Gastrocnemius medialis (tissue), 4 donors: Measurements from ENCODE around the gene CDH23. TPM values are rescaled to one million over a fixed set of nuclear protein-coding genes. Genes with fewer than 3 reads are reported as not detected.

Experiments used
- ATAC-seq, 2 donors: fragments of 150-250 bp; one replicate each; pipeline ENCODE4 v1.9.1; 2016
- DNase-seq, 2 donors: peaks; one replicate each; pipeline ENCODE4 v3.0.0-alpha.2; 2019
- H3K27ac ChIP-seq, 4 donors: fragments of 200-600 bp; sonication (generic); 1 replicate in 1 of 4; 2 replicates in 3 of 4; pipeline ENCODE4 v1.5.1; 2016 to 2018; ENCODE audit warnings: mild to moderate bottlenecking in 2 of 4, moderate library complexity in 1 of 4
- H3K27me3 ChIP-seq, 3 donors: fragments of 200-600 bp; sonication (generic) in 2 of 3; 1 replicate in 1 of 3; 2 replicates in 2 of 3; pipeline versions ENCODE4 v1.5.1 to v1.6.0; 2016 to 2019; ENCODE audit warnings: mild to moderate bottlenecking in 1 of 3, moderate library complexity in 1 of 3
- H3K36me3 ChIP-seq, 2 donors: fragments of 200-600 bp; sonication (generic) in 1 of 2; one replicate each; pipeline ENCODE4 v1.5.1; 2017 to 2018
- H3K4me1 ChIP-seq, 2 donors: fragments of 200-600 bp; sonication (generic) in 1 of 2; one replicate each; pipeline ENCODE4 v1.5.1; 2016 to 2017; ENCODE audit warnings: mild to moderate bottlenecking in 2 of 2
- H3K4me3 ChIP-seq, 4 donors: fragments of 200-600 bp; sonication (generic) in 3 of 4; 1 replicate in 1 of 4; 2 replicates in 3 of 4; pipeline ENCODE4 v1.5.1; 2016 to 2019; ENCODE audit warnings: mild to moderate bottlenecking in 2 of 4
- H3K9me3 ChIP-seq, 3 donors: fragments of 200-600 bp; sonication (generic) in 2 of 3; 1 replicate in 1 of 3; 2 replicates in 2 of 3; pipeline ENCODE4 v1.5.1; 2016 to 2019
- POLR2A ChIP-seq, 2 donors: fragments of 450-650 bp; IDR thresholded peaks; one replicate each; pipeline ENCODE4 v1.6.1; 2017; ENCODE audit warnings: antibody characterized with exemption in 2 of 2, mild to moderate bottlenecking in 2 of 2, moderate library complexity in 2 of 2
- in situ Hi-C, 4 donors: fragments of 200-750 bp; cut with MboI; loops; one replicate each; pipeline versions ENCODE4 v1.15.0 to v1.8.0; 2017; ENCODE audit warnings: low sequenced_read_pairs in 4 of 4
- intact Hi-C: fragments of 100-400 bp; cut with DNase I; formaldehyde crosslinking; loops from one replicate; pipeline ENCODE4 v1.15.1; 2023; ENCODE audit warnings: low total_unique reads
- total RNA-seq, 4 donors: library from RNA; depleted of rRNA; stranded (reverse); fragments of >200 nt; gene quantifications; one replicate each; pipeline versions ENCODE4 v1.1.0 to v1.2.3, GENCODE V29; 2016
- TF ChIP-seq, protein P1 (sequence below), 5 experiments: fragments of 450-650 bp in 3 of 5; fragments of 200-600 bp in 2 of 5; sonication (generic) in 2 of 5; IDR thresholded peaks in 4 of 5; conservative IDR thresholded peaks in 1 of 5; 1 replicate in 4 of 5; 2 replicates in 1 of 5; pipeline ENCODE4 v1.5.1; 2016 to 2019; ENCODE audit warnings: antibody characterized with exemption in 5 of 5, mild to moderate bottlenecking in 3 of 5, moderate library complexity in 3 of 5

Gene CDH23
- total RNA-seq, 4 donors from 2014 or later, result 0.53 to 1.8 (median 1.2) TPM

DNA sequence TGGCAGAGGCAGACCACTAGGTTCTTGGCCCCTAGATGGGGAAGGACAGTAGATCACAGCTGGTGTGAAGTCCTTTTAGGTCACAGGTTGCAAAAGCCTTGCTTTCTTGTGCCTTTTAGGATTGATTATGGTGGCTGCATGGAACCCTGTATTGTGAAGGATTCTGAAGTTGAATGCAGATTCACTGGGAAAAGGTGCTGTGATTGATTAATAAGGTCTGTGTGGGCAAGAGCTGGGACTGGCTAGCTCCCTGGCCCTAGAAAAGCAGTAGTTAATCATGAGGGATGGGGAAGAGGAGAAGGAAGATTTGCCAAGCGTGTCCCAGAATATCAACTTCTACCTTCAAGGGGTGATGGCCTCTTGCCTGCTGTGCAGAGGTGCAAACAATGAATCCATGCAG, 105.5 kb downstream of the CDH23 start:
- H3K4me1 ChIP-seq, result peaks cover 6 to 14% of the 10 kb centered on the region in 2 donors
- intact Hi-C loops (no loop called here), in situ Hi-C loops (no loop called here)
- DNase-seq (no peak), ATAC-seq (no peak)
- no peaks in the 10 kb centered on the region for H3K9me3 ChIP-seq
- no peaks in the 10 kb centered on the region for H3K36me3 ChIP-seq
- H3K27me3 ChIP-seq, result no peaks in the 10 kb centered on the region
- H3K27ac ChIP-seq, result no peak overlapping the region
- no peak overlapping the region for H3K4me3 ChIP-seq
- TF ChIP-seq, protein P1, sequence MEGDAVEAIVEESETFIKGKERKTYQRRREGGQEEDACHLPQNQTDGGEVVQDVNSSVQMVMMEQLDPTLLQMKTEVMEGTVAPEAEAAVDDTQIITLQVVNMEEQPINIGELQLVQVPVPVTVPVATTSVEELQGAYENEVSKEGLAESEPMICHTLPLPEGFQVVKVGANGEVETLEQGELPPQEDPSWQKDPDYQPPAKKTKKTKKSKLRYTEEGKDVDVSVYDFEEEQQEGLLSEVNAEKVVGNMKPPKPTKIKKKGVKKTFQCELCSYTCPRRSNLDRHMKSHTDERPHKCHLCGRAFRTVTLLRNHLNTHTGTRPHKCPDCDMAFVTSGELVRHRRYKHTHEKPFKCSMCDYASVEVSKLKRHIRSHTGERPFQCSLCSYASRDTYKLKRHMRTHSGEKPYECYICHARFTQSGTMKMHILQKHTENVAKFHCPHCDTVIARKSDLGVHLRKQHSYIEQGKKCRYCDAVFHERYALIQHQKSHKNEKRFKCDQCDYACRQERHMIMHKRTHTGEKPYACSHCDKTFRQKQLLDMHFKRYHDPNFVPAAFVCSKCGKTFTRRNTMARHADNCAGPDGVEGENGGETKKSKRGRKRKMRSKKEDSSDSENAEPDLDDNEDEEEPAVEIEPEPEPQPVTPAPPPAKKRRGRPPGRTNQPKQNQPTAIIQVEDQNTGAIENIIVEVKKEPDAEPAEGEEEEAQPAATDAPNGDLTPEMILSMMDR (IDR thresholded peaks at IDR 0.05 in 4 of 5, conservative IDR thresholded peaks at IDR 0.05 in 1 of 5), result no peak
- TF ChIP-seq POLR2A (IDR thresholded peaks at IDR 0.05), result no peak

DNA sequence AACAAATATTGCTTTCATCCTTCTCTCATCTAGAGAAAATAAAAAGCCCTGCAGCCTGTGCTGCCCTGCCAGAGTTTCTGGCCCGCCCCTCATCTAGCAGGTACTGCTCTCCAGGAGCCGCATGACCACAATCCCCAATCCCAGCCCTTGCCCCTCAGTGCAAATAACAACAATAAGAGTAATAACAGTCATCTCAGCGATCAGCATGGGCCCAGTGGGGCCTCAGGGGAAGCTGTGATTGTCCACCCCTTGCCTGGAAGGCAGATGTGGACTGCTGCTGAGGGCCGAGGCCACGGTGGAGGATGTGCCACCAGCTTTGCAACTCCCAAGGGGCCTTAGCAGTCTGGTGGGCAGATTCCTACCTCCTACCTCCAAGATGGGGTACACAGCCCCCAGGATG, 106.1 kb downstream of the CDH23 start:
- in situ Hi-C loops, result no loop called here
- Histone ChIP-seq H3K4me1 (peaks cover 0 to 8% of the 10 kb centered on the region in 2 donors), H3K4me3 (no peak overlapping the region), H3K27ac (no peak overlapping the region), H3K36me3 (no peaks in the 10 kb centered on the region), H3K9me3 (no peaks in the 10 kb centered on the region), H3K27me3 (no peaks in the 10 kb centered on the region)
- ATAC-seq, result no peak
- no peak for DNase-seq
- TF ChIP-seq, protein P1 (IDR thresholded peaks at IDR 0.05 in 4 of 5, conservative IDR thresholded peaks at IDR 0.05 in 1 of 5), result no peak
- TF ChIP-seq POLR2A (IDR thresholded peaks at IDR 0.05), result no peak
- intact Hi-C loops, result no loop called here

DNA sequence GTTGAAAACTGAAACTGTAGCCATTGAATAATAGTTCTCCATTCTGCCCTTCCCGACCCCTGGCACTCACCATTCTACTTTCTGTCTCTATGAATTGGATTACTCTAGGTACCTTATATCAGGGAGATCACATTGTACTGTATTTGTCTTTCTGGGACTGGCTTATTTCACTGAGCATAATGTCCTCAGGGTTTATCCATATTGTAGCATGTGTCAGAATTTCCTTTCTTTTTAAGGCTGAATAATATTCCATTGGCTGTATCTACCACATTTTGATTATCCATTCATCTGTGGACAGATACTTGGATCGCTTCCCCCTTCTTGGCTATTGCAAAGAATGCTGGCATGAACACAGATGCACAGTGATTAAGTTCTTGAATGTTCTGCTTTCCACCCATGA, 107.4 kb downstream of the CDH23 start:
- no peak for TF ChIP-seq POLR2A (IDR thresholded peaks at IDR 0.05)
- TF ChIP-seq, protein P1 (IDR thresholded peaks at IDR 0.05 in 4 of 5, conservative IDR thresholded peaks at IDR 0.05 in 1 of 5), result no peak
- DNase-seq (no peak), ATAC-seq (no peak)
- no peak overlapping the region for H3K4me3 ChIP-seq
- H3K27ac ChIP-seq, result no peak overlapping the region
- no peaks in the 10 kb centered on the region for H3K36me3 ChIP-seq
- H3K27me3 ChIP-seq, result no peaks in the 10 kb centered on the region
- in situ Hi-C loops (no loop called here), intact Hi-C loops (no loop called here)
- peaks cover 0 to 6% of the 10 kb centered on the region in 2 donors for H3K4me1 ChIP-seq
- H3K9me3 ChIP-seq, result no peaks in the 10 kb centered on the region

DNA sequence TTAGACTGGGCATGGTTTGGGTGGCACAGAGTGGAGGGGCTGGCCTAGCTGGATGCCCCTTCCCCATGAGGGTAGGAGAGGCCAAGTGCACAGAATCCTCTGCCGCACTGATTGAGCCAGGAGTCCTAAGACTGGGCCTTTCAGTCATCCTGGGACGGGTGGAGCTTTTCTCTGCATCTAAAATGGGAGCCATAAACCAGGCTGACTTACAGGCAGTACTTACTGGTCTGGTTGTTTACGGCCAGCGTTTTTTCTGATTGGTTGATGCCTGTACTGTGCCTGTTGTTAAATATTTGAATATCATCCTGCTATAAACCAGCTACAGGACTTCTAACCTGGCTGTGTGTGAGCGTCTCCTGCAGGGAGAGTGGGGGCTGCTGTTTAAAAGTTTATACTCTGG, 107.8 kb downstream of the CDH23 start:
- Histone ChIP-seq H3K36me3 (no peaks in the 10 kb centered on the region), H3K27me3 (no peaks in the 10 kb centered on the region), H3K4me1 (peaks cover 0 to 6% of the 10 kb centered on the region in 2 donors), H3K27ac (no peak overlapping the region), H3K9me3 (no peaks in the 10 kb centered on the region), H3K4me3 (no peak overlapping the region)
- in situ Hi-C loops, result no loop called here
- intact Hi-C loops, result no loop called here
- TF ChIP-seq, protein P1 (IDR thresholded peaks at IDR 0.05 in 4 of 5, conservative IDR thresholded peaks at IDR 0.05 in 1 of 5), result no peak
- DNase-seq, result no peak
- no peak for ATAC-seq

DNA sequence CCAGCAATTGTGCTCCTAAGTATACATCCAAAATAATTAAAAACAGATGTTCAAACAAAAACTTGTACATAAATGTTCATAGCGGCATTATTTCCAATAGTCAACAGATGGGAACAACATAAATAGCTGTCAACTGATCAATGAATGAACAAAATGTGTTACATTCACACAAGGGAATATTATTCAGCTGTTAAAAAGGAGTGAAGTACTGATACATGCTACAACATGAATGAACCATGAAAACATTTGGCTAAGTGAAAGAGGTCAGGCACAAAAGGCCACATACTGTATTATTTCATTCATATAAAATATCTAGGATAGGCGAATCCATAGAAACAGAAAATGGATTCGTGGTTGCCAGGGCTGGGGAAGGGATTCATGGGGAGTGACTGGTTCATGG, 109.1 kb downstream of the CDH23 start:
- Histone ChIP-seq H3K27ac (no peak overlapping the region), H3K36me3 (no peaks in the 10 kb centered on the region), H3K27me3 (no peaks in the 10 kb centered on the region), H3K4me1 (peaks cover 0 to 6% of the 10 kb centered on the region in 2 donors), H3K9me3 (no peaks in the 10 kb centered on the region), H3K4me3 (no peak overlapping the region)
- intact Hi-C loops, result no loop called here
- no peak for ATAC-seq
- no peak for DNase-seq
- in situ Hi-C loops, result no loop called here
- no peak for TF ChIP-seq POLR2A (IDR thresholded peaks at IDR 0.05)
